Neural progenitor cell (in vitro differentiated cells): ENCODE measurements around the gene LMF1.

Source experiments
- EZH2 ChIP-seq: fragments of 200-600 bp; sonication (generic); IDR thresholded peaks from 2 replicates; pipeline ENCODE4 v1.6.1; 2017; ENCODE audit warnings: antibody characterized with exemption, mild to moderate bottlenecking, moderate library complexity
- TF ChIP-seq, protein P1 (sequence below): fragments of 200-600 bp; sonication (generic); IDR thresholded peaks from 2 replicates; pipeline ENCODE4 v1.5.1; 2017; ENCODE audit warnings: antibody characterized with exemption, mild to moderate bottlenecking

DNA sequence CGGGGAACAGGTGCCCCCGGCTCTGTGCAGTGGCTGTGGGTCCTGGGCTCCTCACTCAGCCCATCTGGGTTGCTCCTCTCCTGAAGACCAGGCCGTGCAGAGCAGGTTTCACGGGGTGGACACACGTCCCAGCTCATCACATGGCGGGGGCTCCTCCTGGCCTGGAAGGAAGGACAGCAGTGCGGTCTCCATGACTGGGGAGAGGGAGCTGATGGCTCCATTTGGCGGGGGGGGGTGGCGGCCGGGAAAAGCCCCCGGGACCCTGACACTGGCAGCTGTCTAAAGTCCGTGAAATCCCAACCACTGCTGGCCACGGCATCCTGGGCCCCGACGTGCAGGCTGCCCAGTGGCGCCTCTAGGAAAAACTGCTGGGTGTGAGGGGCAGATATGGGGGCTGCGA lies 29.8 kb upstream of the LMF1 start:
- TF ChIP-seq, protein P1, sequence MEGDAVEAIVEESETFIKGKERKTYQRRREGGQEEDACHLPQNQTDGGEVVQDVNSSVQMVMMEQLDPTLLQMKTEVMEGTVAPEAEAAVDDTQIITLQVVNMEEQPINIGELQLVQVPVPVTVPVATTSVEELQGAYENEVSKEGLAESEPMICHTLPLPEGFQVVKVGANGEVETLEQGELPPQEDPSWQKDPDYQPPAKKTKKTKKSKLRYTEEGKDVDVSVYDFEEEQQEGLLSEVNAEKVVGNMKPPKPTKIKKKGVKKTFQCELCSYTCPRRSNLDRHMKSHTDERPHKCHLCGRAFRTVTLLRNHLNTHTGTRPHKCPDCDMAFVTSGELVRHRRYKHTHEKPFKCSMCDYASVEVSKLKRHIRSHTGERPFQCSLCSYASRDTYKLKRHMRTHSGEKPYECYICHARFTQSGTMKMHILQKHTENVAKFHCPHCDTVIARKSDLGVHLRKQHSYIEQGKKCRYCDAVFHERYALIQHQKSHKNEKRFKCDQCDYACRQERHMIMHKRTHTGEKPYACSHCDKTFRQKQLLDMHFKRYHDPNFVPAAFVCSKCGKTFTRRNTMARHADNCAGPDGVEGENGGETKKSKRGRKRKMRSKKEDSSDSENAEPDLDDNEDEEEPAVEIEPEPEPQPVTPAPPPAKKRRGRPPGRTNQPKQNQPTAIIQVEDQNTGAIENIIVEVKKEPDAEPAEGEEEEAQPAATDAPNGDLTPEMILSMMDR, result no peak
- TF ChIP-seq EZH2, result no peak
